ENCODE data around the gene LHX3. TPM values are rescaled to one million over a fixed set of nuclear protein-coding genes. Genes with fewer than 3 reads are reported as not detected.

LHX3 gene
- total RNA-seq, 1 experiment from 2014 or later, result not detected

DNA sequence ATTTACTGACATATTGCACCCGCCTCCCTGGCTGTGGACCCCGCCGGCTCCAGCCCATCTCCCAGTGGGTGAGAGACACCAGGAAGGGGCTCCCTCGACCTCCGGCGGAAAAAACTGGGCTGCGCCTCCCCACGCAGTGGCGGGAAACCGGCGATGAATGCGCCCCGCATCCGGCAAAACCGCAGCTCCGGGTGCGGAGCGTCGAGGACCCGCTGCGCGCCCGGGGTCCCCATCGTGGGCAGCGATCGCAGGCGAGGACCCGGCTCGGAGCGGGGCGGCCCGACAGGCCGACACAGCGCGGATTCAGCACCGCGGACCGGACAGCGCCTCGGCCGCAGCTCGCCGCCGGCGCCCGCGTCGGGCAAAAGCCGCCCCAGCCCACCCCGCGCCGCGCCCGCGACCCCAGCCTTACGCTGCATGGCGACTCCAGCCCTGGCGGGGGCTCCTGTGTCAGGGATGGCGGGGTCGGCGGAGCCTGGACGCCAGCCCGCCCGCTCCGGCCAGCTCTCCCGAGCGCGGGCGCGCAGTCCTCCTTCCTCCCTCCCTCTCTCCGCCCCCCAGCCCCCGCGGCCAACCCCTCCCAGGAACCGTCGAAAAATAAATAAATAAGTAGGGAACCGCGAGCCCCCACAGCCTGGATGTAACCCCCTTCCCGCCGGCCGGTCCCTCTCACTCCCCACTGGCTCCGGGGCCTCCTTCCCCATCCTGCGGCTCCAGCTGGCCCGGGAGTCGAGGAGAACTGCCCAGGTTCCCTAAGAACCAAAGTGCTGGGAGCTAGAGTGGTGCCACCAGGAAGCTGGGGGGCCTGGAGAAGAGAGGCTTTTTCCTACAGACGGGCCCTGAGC is 3.1 kb downstream of the LHX3 start:
- in situ Hi-C loops (cut with HindIII; ENCODE audit: low pct_unique_long_range_greater_than_20kb, low sequenced_read_pairs), result no loop called here
- DNase-seq (ENCODE audit: low read depth, low spot score), result no peak

DNA sequence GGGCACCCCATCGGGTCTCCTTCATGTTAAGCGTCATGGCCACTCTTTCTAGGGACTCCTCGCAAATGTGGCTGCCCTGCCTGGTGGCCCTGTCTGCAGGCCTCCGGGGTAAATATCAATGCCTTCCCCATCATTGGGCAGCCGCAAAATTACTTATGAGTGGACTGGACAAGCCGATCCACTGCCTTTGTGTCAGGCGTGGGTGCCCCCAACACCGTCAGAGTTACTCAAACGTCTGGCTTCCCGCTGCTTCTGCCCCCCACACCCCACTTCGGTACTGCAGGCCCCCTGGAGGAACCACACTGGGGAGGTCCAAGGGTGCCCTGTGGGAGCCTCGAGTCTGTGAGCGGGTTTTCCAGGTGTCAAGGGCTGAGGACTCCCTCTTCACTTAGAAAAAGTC is 3.8 kb downstream of the LHX3 start:
- in situ Hi-C loops (cut with HindIII; ENCODE audit: low pct_unique_long_range_greater_than_20kb, low sequenced_read_pairs), result no loop called here
- DNase-seq (ENCODE audit: low read depth, low spot score), result no peak

GRCh38 chr9:136200424-136200823 is 4.5 kb downstream of the LHX3 start:
- no peak for DNase-seq (ENCODE audit: low read depth, low spot score)
- in situ Hi-C loops (cut with HindIII; ENCODE audit: low pct_unique_long_range_greater_than_20kb, low sequenced_read_pairs), result no loop called here

- no peak for DNase-seq (ENCODE audit: low read depth, low spot score)
- in situ Hi-C loops (cut with HindIII; ENCODE audit: low pct_unique_long_range_greater_than_20kb, low sequenced_read_pairs), result no loop called here
Measured at GRCh38 chr9:136199391-136200288, 5.3 kb downstream of the LHX3 start.

GRCh38 chr9:136198605-136199083 is 6.3 kb downstream of the LHX3 start:
- DNase-seq (ENCODE audit: low read depth, low spot score), result no peak
- in situ Hi-C loops (cut with HindIII; ENCODE audit: low pct_unique_long_range_greater_than_20kb, low sequenced_read_pairs), result no loop called here

DNA sequence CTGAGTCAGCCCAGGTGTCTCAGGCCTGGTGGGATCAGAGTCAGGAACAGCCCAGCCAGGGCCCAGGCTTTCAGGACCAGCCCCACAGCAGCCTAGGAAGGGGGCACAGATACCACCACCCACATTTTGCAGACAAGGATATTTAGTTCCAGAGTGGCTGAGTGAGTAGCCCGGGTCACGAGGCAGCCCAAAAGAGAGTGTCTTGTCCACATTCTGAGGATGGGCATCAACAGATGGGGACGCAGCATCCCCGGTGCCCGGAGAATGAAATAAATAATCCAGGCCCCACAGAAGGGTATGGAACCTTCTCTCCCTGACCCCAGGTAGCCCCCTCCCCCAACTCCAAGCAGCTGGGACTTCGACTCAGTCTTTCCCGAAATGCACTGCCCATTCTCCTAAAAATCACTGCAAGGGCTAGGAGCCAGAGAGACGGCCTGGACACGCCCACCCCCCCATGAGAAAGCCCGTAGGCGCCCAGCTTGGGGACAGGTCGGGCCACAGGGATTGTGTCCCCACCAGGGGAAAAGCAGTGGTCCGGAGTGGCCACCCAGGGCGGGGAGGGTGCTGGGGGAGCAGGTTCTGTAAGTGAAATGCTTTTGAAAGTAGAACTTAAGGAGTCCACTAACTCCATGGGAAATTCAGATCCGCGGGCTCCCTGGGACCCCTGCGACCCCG is 6.9 kb downstream of the LHX3 start:
- in situ Hi-C loops (cut with HindIII; ENCODE audit: low pct_unique_long_range_greater_than_20kb, low sequenced_read_pairs), result no loop called here
- no peak for DNase-seq (ENCODE audit: low read depth, low spot score)

- in situ Hi-C loops (cut with HindIII; ENCODE audit: low pct_unique_long_range_greater_than_20kb, low sequenced_read_pairs), result no loop called here
- no peak for DNase-seq (ENCODE audit: low read depth, low spot score)
Measured at GRCh38 chr9:136197084-136197875, 7.6 kb downstream of the LHX3 start.

- no peak for DNase-seq (ENCODE audit: low read depth, low spot score)
- in situ Hi-C loops (cut with HindIII; ENCODE audit: low pct_unique_long_range_greater_than_20kb, low sequenced_read_pairs), result no loop called here
Measured at GRCh38 chr9:136196404-136197083, 8.4 kb downstream of the LHX3 start.

DNA sequence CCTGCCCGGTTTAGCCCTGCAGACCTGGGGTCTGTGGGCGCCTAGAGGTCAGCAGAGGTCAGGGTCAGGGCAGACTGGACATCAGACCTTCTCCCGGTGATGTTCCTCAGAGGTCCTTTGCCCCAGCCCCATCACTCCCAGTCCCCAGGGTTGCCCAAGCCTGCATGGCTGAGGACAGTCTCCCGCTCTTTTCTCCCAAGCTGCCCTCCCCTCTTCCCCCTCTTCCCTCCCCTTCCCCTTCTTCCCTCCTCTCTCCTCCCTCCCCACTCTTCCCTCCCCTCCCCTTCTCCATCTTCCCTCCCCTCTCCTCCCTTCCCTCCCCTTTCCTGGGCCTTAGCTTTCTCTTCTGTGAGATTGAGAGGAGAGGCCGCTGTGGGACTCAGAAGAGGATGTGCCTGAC is 10.4 kb downstream of the LHX3 start:
- in situ Hi-C loops (cut with HindIII; ENCODE audit: low pct_unique_long_range_greater_than_20kb, low sequenced_read_pairs), result no loop called here
- no peak for DNase-seq (ENCODE audit: low read depth, low spot score)

DNA sequence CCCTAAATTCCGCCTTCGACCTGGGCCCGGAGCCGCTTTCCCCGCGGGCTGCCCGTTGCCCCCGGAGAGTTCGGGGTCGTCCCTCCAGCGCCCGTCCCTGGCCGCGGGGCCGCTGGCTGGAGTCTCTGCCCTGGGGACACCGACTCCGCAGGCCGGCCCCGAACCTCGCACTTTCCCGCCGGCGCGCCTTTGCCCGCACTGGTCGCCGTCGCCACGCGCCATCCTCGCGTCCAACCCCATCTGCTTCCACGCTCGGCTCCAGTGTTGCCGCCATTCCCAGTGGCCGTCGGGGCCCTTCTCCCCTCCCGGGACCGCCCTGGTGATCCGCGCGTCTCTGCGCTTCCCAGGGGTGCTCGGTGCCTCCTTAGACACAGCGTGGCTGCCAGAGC is 11.0 kb downstream of the LHX3 start:
- no peak for DNase-seq (ENCODE audit: low read depth, low spot score)
- in situ Hi-C loops (cut with HindIII; ENCODE audit: low pct_unique_long_range_greater_than_20kb, low sequenced_read_pairs), result no loop called here

DNA sequence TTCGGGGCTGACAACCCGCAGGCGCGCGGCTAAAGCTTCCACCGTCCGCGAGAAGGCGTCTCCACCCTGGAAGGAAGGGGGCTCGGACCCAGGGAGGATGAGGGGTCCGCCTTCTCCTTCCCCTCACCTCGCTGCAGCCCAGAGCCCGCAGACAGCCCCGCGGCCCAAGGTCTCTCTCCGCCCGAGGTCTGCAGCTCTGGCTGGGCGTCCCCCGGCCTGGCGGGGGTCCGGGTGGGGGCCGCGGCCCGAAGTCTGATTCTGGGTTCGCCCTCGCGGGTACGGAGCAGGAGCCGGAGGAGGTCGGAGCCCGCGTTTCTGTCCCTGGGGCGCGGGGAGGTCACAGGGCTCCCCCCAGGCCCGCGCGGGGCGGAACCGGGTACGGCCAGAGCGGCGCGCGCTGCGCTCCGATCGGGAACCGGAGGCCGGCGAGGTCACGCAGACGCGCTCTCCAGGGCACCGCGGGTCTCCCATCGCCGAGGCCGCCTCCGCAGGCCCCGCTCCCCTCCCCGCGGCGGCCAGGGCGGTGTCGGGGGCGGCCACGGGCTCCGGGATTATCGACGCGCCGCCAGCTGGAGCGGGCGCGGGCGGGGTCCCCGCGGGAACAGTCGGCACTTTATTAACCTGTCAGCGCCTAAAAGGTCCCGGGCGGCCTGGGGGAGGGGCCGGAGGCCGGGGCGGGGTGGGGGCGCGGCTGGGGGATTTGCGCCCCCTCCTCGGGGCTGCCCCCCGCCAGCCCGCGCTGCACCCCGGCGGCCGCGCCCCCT is 11.6 kb downstream of the LHX3 start:
- no peak for DNase-seq (ENCODE audit: low read depth, low spot score)
- in situ Hi-C loops (cut with HindIII; ENCODE audit: low pct_unique_long_range_greater_than_20kb, low sequenced_read_pairs), result no loop called here

DNA sequence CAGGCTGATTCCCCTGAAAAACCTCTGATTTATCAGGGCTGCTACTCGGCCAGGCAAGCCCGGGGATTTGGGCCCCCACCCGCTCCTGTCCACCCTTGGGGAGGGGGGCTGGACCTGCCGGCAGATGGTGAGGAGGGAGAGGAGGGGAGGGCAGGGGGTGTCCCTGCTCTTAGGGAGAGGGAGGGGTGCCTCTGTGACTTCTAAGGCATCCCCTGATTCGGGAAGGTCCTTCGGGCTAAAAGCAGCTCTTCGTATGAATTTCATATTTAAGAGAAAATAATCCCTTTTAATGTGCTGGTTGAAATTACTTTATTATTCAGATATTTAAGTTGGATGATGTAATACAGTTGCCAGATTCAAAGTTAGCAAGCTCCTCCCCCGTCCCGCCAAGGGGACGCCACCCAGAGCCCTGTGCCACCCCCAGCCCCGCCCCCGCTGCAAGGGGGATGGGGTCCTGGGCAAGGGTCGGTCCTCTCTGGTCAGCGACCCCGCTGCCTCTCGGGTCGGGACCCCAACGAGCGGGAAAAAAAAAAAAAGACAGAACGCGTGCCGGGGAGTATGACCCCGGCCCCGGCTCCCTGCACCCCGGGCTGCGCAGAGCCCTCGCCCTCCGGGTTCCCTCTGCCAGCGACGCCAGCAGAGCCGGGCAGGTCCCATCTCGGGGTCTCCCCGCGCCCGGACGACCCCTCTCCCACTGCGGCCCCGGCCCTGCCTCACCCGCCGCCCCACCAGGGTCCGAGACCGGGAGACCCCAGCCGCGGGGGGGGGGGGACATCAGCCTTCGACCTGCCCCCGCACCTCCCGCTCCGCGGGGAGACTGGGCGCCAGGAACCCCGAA is 12.4 kb downstream of the LHX3 start:
- no peak for DNase-seq (ENCODE audit: low read depth, low spot score)
- in situ Hi-C loops (cut with HindIII; ENCODE audit: low pct_unique_long_range_greater_than_20kb, low sequenced_read_pairs), result no loop called here

DNA sequence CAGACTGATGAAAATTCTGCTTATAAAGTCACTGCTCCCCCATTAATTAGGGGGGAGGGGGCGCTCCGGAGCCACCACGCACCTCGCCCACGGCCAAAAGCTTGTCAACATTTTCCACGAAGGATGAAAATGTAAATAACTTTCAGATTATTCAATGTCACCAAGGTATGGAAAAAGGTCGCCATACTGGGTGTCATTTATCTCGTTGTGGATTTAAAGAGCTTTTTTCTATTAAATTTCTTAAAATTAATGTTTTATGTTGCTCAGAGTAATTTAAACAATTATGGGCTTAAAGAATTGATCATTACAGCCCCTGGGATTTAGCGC is 13.0 kb downstream of the LHX3 start:
- no peak for DNase-seq (ENCODE audit: low read depth, low spot score)
- in situ Hi-C loops (cut with HindIII; ENCODE audit: low pct_unique_long_range_greater_than_20kb, low sequenced_read_pairs), result no loop called here

- no peak for DNase-seq (ENCODE audit: low read depth, low spot score)
- in situ Hi-C loops (cut with HindIII; ENCODE audit: low pct_unique_long_range_greater_than_20kb, low sequenced_read_pairs), result no loop called here
Measured at GRCh38 chr9:136191099-136191959, 13.6 kb downstream of the LHX3 start.

DNA sequence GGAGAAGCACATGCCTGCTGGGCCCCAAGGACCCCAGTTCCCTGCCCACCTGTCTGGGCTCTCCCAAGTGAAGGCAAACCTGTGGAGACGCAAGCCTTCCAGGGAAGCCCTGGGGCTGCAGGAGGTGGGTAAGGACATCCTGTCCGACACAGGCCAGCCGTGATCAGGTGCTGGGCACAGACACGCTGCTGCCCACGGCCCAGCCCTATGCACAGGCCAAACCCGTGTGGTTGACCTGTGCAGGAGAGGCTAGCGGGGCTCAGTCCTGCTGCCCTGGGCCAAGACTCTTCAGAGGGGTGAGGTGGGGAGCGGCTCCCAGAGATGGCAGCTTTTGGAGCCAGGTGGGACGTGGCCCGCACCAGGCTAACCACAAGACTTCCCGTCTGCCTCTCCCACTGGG is 14.3 kb downstream of the LHX3 start:
- no peak for DNase-seq (ENCODE audit: low read depth, low spot score)
- in situ Hi-C loops (cut with HindIII; ENCODE audit: low pct_unique_long_range_greater_than_20kb, low sequenced_read_pairs), result no loop called here

All from SK-MEL-5 (cell line).